Tibial nerve (tissue), 4 donors: ENCODE results near the gene CAV1. TPM values are rescaled to one million over a fixed set of nuclear protein-coding genes. Genes with fewer than 3 reads are reported as not detected.
A peak's percentile ranks its signal among the peaks of the same experiment; 100 is the strongest.

Experiments
- DNase-seq, 2 donors: peaks; one replicate each; pipeline ENCODE4 v3.0.0-alpha.2; 2019; ENCODE audit warnings: low spot score in 2 of 2
- H3K27ac ChIP-seq, 4 donors: fragments of 200-600 bp; sonication (generic) in 3 of 4; one replicate each; pipeline ENCODE4 v1.5.1; 2017 to 2019; ENCODE audit warnings: mild to moderate bottlenecking in 1 of 4
- H3K27me3 ChIP-seq, 2 donors: fragments of 200-600 bp; sonication (generic) in 1 of 2; one replicate each; pipeline versions ENCODE4 v1.5.1 to v1.6.0; 2017 to 2019
- H3K36me3 ChIP-seq, 3 donors: fragments of 200-600 bp; sonication (generic); one replicate each; pipeline ENCODE4 v1.5.1; 2018 to 2019
- H3K4me1 ChIP-seq, 4 donors: fragments of 200-600 bp; sonication (generic) in 3 of 4; one replicate each; pipeline ENCODE4 v1.5.1; 2017 to 2019
- H3K4me3 ChIP-seq, 4 donors: fragments of 200-600 bp; sonication (generic) in 3 of 4; one replicate each; pipeline ENCODE4 v1.5.1; 2017 to 2019; ENCODE audit warnings: mild to moderate bottlenecking in 1 of 4, moderate library complexity in 1 of 4
- H3K9me3 ChIP-seq, 4 donors: fragments of 200-600 bp; sonication (generic) in 3 of 4; one replicate each; pipeline ENCODE4 v1.5.1; 2017 to 2019
- CTCF ChIP-seq, 5 experiments: fragments of 200-600 bp in 3 of 5; fragments of 450-650 bp in 2 of 5; sonication (generic) in 3 of 5; IDR thresholded peaks; one replicate each; pipeline ENCODE4 v1.5.1; 2016 to 2019; ENCODE audit warnings: antibody characterized with exemption in 5 of 5, mild to moderate bottlenecking in 3 of 5, moderate library complexity in 2 of 5
- EP300 ChIP-seq, 2 donors: sonication (generic); formaldehyde crosslinking; IDR thresholded peaks; one replicate each; pipeline ENCODE4 v1.6.1; 2017; ENCODE audit warnings: antibody characterized with exemption in 2 of 2, mild to moderate bottlenecking in 1 of 2
- POLR2A ChIP-seq, 2 donors: fragments of 450-650 bp; IDR thresholded peaks; one replicate each; pipeline ENCODE4 v1.6.1; 2017; ENCODE audit warnings: antibody characterized with exemption in 2 of 2, mild to moderate bottlenecking in 2 of 2, moderate library complexity in 2 of 2
- WGBS, 2 donors: methylation state at CpG; one replicate each; pipeline ENCODE4 v1.1.5; 2018; 5-methylcytosine and 5-hydroxymethylcytosine counted together
- total RNA-seq, 4 donors: library from RNA; depleted of rRNA; stranded (reverse); fragments of >200 nt; gene quantifications; one replicate each; pipeline ENCODE4 v1.1.0, GENCODE V29; 2016

Gene CAV1
- total RNA-seq, 4 donors from 2014 or later, result 196 to 375 (median 312) TPM

DNA sequence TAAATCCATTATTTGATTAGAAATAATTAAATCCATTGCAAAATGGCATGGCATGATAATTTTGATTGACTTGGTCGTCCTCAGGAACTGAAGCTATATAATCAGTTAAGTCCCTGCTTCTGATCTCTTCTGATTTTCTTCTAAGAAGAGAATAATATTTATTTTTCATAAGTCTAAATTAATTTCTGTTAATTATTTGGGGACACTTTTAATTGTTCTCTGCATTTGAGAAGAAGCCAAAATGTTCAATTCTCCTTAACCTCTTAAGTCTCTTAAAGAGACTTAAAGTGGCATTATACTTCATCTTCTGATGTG lies 67.2 kb downstream of the CAV1 start:
- TF ChIP-seq POLR2A (IDR thresholded peaks at IDR 0.05), result no peak
- no peak for TF ChIP-seq EP300 (IDR thresholded peaks at IDR 0.05)
- peak in 1 of 5 experiments; percentile 2 for TF ChIP-seq CTCF (IDR thresholded peaks at IDR 0.05)
- no peaks in the 10 kb centered on the region for H3K9me3 ChIP-seq

DNA sequence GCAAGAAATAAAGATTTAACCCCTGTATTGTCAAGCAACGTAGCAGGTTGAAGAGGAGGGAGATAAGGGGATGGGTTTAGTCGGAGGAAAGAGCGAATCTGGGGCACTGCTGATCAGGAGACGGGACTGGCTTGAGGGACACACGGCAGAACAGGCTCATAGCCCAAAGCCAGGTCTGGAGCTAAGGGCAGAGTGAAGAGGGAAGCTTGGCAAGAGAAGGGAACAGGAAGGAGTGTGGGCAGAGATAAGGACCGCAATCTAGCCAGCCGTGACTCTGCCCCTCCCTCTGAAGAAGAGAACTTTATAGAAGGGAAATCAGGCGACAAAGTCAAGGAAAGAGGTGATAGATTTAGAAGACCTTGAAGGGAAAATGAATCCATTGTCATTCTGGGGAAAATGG lies 67.6 kb downstream of the CAV1 start:
- 68 to 73% methylated on average over 8 of the region's 8 CpGs for WGBS, 2 donors
- Histone ChIP-seq H3K36me3 (no peaks in the 10 kb centered on the region), H3K9me3 (no peaks in the 10 kb centered on the region), H3K4me3 (no peak overlapping the region), H3K27me3 (no peaks in the 10 kb centered on the region), H3K27ac (peak overlapping the region in 2 of 4 donors; percentile 3 to 64), H3K4me1 (peaks cover 0 to 39% (median 5%) of the 10 kb centered on the region in 4 donors)
- no peak for DNase-seq
- TF ChIP-seq POLR2A (IDR thresholded peaks at IDR 0.05) (no peak), CTCF (IDR thresholded peaks at IDR 0.05) (no peak)

More for the DNA sequence above, 67.2 kb downstream of the CAV1 start:
- Histone ChIP-seq H3K36me3 (no peaks in the 10 kb centered on the region), H3K4me3 (no peak overlapping the region), H3K27ac (peak overlapping the region in 1 of 4 donors; percentile 3), H3K4me1 (peaks cover 0 to 39% (median 5%) of the 10 kb centered on the region in 4 donors), H3K27me3 (no peaks in the 10 kb centered on the region)
- WGBS, 2 donors, result 20 to 31% methylated on average over 1 of the region's 1 CpG
- DNase-seq, result no peak

DNA sequence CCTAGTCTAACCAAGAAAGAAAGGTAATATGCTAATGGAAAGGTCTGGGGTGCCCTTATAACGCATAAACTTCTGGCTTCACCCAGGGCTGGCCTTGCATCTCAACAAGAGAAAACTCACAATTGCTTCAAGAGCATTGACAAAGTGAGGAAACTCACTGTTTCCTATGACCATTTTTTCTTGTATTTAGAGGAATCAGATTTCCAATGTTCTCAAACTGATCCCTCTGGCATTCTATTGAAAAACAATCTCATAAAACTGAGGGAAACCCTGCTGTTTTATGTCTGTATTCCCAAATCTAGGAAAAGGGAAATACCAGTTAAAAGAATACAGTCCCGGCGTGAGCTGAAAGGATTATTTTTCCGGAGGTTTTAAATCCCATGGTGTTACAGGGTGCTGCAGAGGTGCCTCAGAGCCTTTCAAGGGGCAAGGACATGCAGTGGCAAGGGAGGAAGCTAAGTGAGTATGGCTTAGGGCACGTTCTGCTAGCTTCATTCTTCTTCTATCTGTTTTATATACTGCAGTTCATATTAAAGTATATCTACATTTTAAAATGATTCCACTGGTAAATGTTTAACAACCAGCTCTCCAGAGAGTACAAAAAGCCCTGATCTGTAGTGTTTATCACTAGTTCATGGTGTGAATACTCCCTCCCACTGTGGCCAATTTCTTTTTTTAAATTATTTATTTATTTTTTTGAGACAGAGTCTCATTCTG lies 68.7 kb downstream of the CAV1 start:
- TF ChIP-seq CTCF (IDR thresholded peaks at IDR 0.05), result no peak
- no peak for TF ChIP-seq POLR2A (IDR thresholded peaks at IDR 0.05)
- peak in 1 of 2 donors; percentile 38 for TF ChIP-seq EP300 (IDR thresholded peaks at IDR 0.05)
- H3K27me3 ChIP-seq, result no peaks in the 10 kb centered on the region
- H3K9me3 ChIP-seq, result no peaks in the 10 kb centered on the region
- H3K27ac ChIP-seq, result peak overlapping the region in 1 of 4 donors; percentile 64
- peaks cover 0 to 31% (median 4%) of the 10 kb centered on the region in 4 donors for H3K4me1 ChIP-seq
- WGBS, 2 donors, result 68 to 70% methylated on average over 5 of the region's 5 CpGs
- no peaks in the 10 kb centered on the region for H3K36me3 ChIP-seq
- H3K4me3 ChIP-seq, result no peak overlapping the region
- no peak for DNase-seq

- H3K36me3 ChIP-seq, result no peaks in the 10 kb centered on the region
- no peak overlapping the region for H3K27ac ChIP-seq
- no peak overlapping the region for H3K4me3 ChIP-seq
- no peak for DNase-seq
- WGBS, 2 donors, result 97 to 98% methylated on average over 9 of the region's 9 CpGs
- no peaks in the 10 kb centered on the region for H3K27me3 ChIP-seq
- no peaks in the 10 kb centered on the region for H3K9me3 ChIP-seq
- peaks cover 0 to 23% (median 2%) of the 10 kb centered on the region in 4 donors for H3K4me1 ChIP-seq
- TF ChIP-seq EP300 (IDR thresholded peaks at IDR 0.05) (no peak), CTCF (IDR thresholded peaks at IDR 0.05) (no peak), POLR2A (IDR thresholded peaks at IDR 0.05) (no peak)
Measured at GRCh38 chr7:116595063-116595462, 70.2 kb downstream of the CAV1 start.

DNA sequence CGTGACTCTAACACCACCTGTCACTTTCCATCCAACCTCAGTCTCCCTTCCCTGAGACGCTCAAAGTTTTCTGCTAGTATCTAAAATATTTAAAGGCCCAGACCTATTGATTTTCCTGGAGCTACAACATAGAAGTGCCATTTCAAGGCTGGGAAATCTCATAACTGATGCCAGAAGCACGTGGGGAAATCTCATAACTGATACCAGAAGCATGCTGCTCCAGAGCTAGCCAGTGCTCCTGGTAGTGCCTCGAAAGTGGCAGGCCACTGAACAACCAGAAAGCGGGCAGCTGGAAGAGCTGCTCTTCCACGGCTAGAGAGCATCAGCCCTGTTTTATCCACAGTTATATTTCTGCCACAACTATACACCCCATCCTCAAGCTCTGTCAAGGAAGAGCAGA lies 72.5 kb downstream of the CAV1 start:
- Histone ChIP-seq H3K36me3 (no peaks in the 10 kb centered on the region), H3K9me3 (no peaks in the 10 kb centered on the region), H3K27ac (no peak overlapping the region), H3K27me3 (no peaks in the 10 kb centered on the region), H3K4me3 (no peak overlapping the region), H3K4me1 (peaks cover 0 to 13% (median 2%) of the 10 kb centered on the region in 4 donors)
- 91 to 95% methylated on average over 6 of the region's 6 CpGs for WGBS, 2 donors
- DNase-seq, result no peak
- no peak for TF ChIP-seq POLR2A (IDR thresholded peaks at IDR 0.05)
- TF ChIP-seq EP300 (IDR thresholded peaks at IDR 0.05), result no peak
- TF ChIP-seq CTCF (IDR thresholded peaks at IDR 0.05), result no peak
